ENCODE measurements around the gene ZNF423. TPM values are rescaled to one million over a fixed set of nuclear protein-coding genes. Genes with fewer than 3 reads are reported as not detected.

Gene ZNF423
- total and polyA plus RNA-seq, 4 donors = 1.1 to 14.8 (median 3.3) TPM

GRCh38 chr16:49786926-49787557 is 68.9 kb downstream of the ZNF423 start:
- H3K9ac ChIP-seq (ENCODE audit: insufficient read depth in 1 of 2, low read length in 2 of 2) = no peak overlapping the region
- no peak overlapping the region for H3K27ac ChIP-seq (ENCODE audit: low read depth in 1 of 2, low read length in 1 of 2)
- peaks cover 0 to 4% (median 0%) of the 10 kb centered on the region in 4 donors for H3K36me3 ChIP-seq (ENCODE audit: control insufficient read depth in 4 of 4, insufficient read depth in 4 of 4, low read length in 4 of 4)
- no peaks in the 10 kb centered on the region for H3K27me3 ChIP-seq (ENCODE audit: control insufficient read depth in 3 of 3, insufficient read depth in 3 of 3, low read length in 2 of 3)
- DNase-seq = no peak
- no peak overlapping the region for H3K4me3 ChIP-seq
- peaks cover 0 to 14% (median 6%) of the 10 kb centered on the region in 5 donors for H3K4me1 ChIP-seq (ENCODE audit: control insufficient read depth in 5 of 5, insufficient read depth in 5 of 5, low read length in 5 of 5)
- ATAC-seq (ENCODE audit: insufficient read depth, low FRiP score) = no peak
- no peak for TF ChIP-seq CTCF (IDR thresholded peaks at IDR 0.05; ENCODE audit: control extremely low read depth, extremely low read depth)
- no peaks in the 10 kb centered on the region for H3K9me3 ChIP-seq (ENCODE audit: control insufficient read depth in 4 of 4, insufficient read depth in 3 of 4, low read length in 3 of 4)
- WGBS, 2 donors = 90 to 93% methylated on average over 12 of the region's 12 CpGs

GRCh38 chr16:49785970-49786369 is 69.9 kb downstream of the ZNF423 start:
- no peak for TF ChIP-seq CTCF (IDR thresholded peaks at IDR 0.05; ENCODE audit: control extremely low read depth, extremely low read depth)
- no peak overlapping the region for H3K27ac ChIP-seq (ENCODE audit: low read depth in 1 of 2, low read length in 1 of 2)
- DNase-seq (no peak), ATAC-seq (ENCODE audit: insufficient read depth, low FRiP score) (no peak)
- H3K27me3 ChIP-seq (ENCODE audit: control insufficient read depth in 3 of 3, insufficient read depth in 3 of 3, low read length in 2 of 3) = no peaks in the 10 kb centered on the region
- H3K9ac ChIP-seq (ENCODE audit: insufficient read depth in 1 of 2, low read length in 2 of 2) = no peak overlapping the region
- WGBS, 2 donors = 93 to 98% methylated on average over 11 of the region's 11 CpGs
- H3K4me1 ChIP-seq (ENCODE audit: control insufficient read depth in 5 of 5, insufficient read depth in 5 of 5, low read length in 5 of 5) = peaks cover 0 to 14% (median 6%) of the 10 kb centered on the region in 5 donors
- peaks cover 0 to 6% (median 0%) of the 10 kb centered on the region in 4 donors for H3K36me3 ChIP-seq (ENCODE audit: control insufficient read depth in 4 of 4, insufficient read depth in 4 of 4, low read length in 4 of 4)
- H3K9me3 ChIP-seq (ENCODE audit: control insufficient read depth in 4 of 4, insufficient read depth in 3 of 4, low read length in 3 of 4) = no peaks in the 10 kb centered on the region
- H3K4me3 ChIP-seq = no peak overlapping the region

- no peak overlapping the region for H3K4me3 ChIP-seq
- peaks cover 0 to 10% (median 0%) of the 10 kb centered on the region in 4 donors for H3K36me3 ChIP-seq (ENCODE audit: control insufficient read depth in 4 of 4, insufficient read depth in 4 of 4, low read length in 4 of 4)
- ATAC-seq (ENCODE audit: insufficient read depth, low FRiP score) (no peak), DNase-seq (peak in 1 of 3 donors; percentile 22)
- WGBS, 2 donors = 84 to 88% methylated on average over 5 of the region's 5 CpGs
- H3K9me3 ChIP-seq (ENCODE audit: control insufficient read depth in 4 of 4, insufficient read depth in 3 of 4, low read length in 3 of 4) = peaks cover 0 to 2% (median 0%) of the 10 kb centered on the region in 4 donors
- no peaks in the 10 kb centered on the region for H3K27me3 ChIP-seq (ENCODE audit: control insufficient read depth in 3 of 3, insufficient read depth in 3 of 3, low read length in 2 of 3)
- no peak for TF ChIP-seq CTCF (IDR thresholded peaks at IDR 0.05; ENCODE audit: control extremely low read depth, extremely low read depth)
- H3K4me1 ChIP-seq (ENCODE audit: control insufficient read depth in 5 of 5, insufficient read depth in 5 of 5, low read length in 5 of 5) = peaks cover 0 to 15% (median 11%) of the 10 kb centered on the region in 5 donors
- no peak overlapping the region for H3K27ac ChIP-seq (ENCODE audit: low read depth in 1 of 2, low read length in 1 of 2)
- no peak overlapping the region for H3K9ac ChIP-seq (ENCODE audit: insufficient read depth in 1 of 2, low read length in 2 of 2)
Measured at GRCh38 chr16:49782405-49782804, 73.5 kb downstream of the ZNF423 start.

Data from lung (tissue), 12 donors.